Panc1 (cell line): ENCODE measurements around the gene CLDN9. TPM values are rescaled to one million over a fixed set of nuclear protein-coding genes. Genes with fewer than 3 reads are reported as not detected.

Source experiments
- ATAC-seq: fragments of 200-7000 bp; cut with Tn5 transposase; 2 replicates; pipeline ENCODE4 v1.9.1; 2020; ENCODE audit warnings: mild to moderate bottlenecking, moderate library complexity
- BruUV-seq: library from RNA; stranded (reverse); fragments of 400-500 nt; replicated peaks from 2 replicates; lab custom pipeline; 2021; lab: Mats Ljungman, UMichigan
- CTCF ChIA-PET: fragments of 300-600 bp; sonication (Branson Sonifier 250); formaldehyde crosslinking; loops from one replicate; lab custom pipeline; 2022; ENCODE audit warnings: antibody characterized with exemption; lab: Charles Lee
- POLR2A ChIA-PET: fragments of 300-600 bp; sonication (Branson Sonifier 250); formaldehyde crosslinking; loops from one replicate; lab custom pipeline; 2022; ENCODE audit warnings: antibody characterized with exemption; lab: Charles Lee
- DNase-seq: peaks from one replicate; pipeline ENCODE4 v3.0.0-alpha.2; 2010; ENCODE audit warnings: low read depth, low spot score
- H3K27ac ChIP-seq: 2 replicates; pipeline ENCODE4 v1.5.1; 2011; ENCODE audit warnings: mild to moderate bottlenecking, low read length, inconsistent platforms
- H3K27me3 ChIP-seq: fragments of 200-500 bp; sonication (Bioruptor generic); 2 replicates; pipeline ENCODE4 v1.6.0; 2014; ENCODE audit warnings: low read length, inconsistent platforms; ENCODE audit not compliant: control insufficient read depth, insufficient read depth
- H3K36me3 ChIP-seq: fragments of 200-500 bp; sonication (Bioruptor generic); 2 replicates; pipeline ENCODE4 v1.5.1; 2014; ENCODE audit warnings: inconsistent platforms, mild to moderate bottlenecking, low read length, moderate library complexity; ENCODE audit not compliant: control insufficient read depth, insufficient read depth
- H3K4me1 ChIP-seq: 2 replicates; pipeline ENCODE4 v1.5.1; 2011; ENCODE audit warnings: inconsistent platforms, mild to moderate bottlenecking, low read length, moderate library complexity; ENCODE audit not compliant: control insufficient read depth, insufficient read depth
- H3K4me3 ChIP-seq, 2 experiments: 2 replicates each; pipeline ENCODE4 v1.5.1; 2011 to 2012; ENCODE audit warnings: low read depth in 2 of 2, low read length in 2 of 2, mild to moderate bottlenecking in 2 of 2, inconsistent platforms in 1 of 2, moderate library complexity in 1 of 2
- H3K9me3 ChIP-seq: fragments of 200-500 bp; sonication (Bioruptor generic); 2 replicates; pipeline ENCODE4 v1.5.1; 2014; ENCODE audit warnings: low read depth, mild to moderate bottlenecking, inconsistent platforms, low read length, moderate library complexity; ENCODE audit not compliant: control insufficient read depth, insufficient read depth
- CTCF ChIP-seq: fragments of 450-650 bp; IDR thresholded peaks from 2 replicates; pipeline ENCODE4 v1.5.1; 2017; ENCODE audit warnings: mild to moderate bottlenecking
- POLR2AphosphoS5 ChIP-seq: IDR thresholded peaks from 2 replicates; pipeline ENCODE4 v1.6.1; 2012; ENCODE audit warnings: mild to moderate bottlenecking, low read depth, low read length, moderate library complexity
- SIN3A ChIP-seq: IDR thresholded peaks from 2 replicates; pipeline ENCODE4 v1.6.1; 2012; ENCODE audit warnings: low read depth, mild to moderate bottlenecking, low read length, moderate library complexity, borderline replicate concordance; ENCODE audit not compliant: insufficient read depth
- TCF7L2 ChIP-seq: IDR thresholded peaks from 2 replicates; pipeline ENCODE4 v1.6.1; 2011; ENCODE audit warnings: mild to moderate bottlenecking, low read depth, low read length, inconsistent platforms
- in situ Hi-C: cut with HindIII; loops from 2 replicates; pipeline ENCODE4 v1.10.0; 2016; ENCODE audit warnings: low sequenced_read_pairs, low pct_unique_long_range_greater_than_20kb
- intact Hi-C: fragments of 100-400 bp; cut with micrococcal nuclease; formaldehyde crosslinking; loops from one replicate; pipeline ENCODE4 v1.10.0; 2022; ENCODE audit not compliant: unreplicated experiment
- total RNA-seq: library from RNA; stranded (reverse); gene quantifications from one replicate; pipeline ENCODE4 v1.2.1, GENCODE V29; 2021; ENCODE audit not compliant: unreplicated experiment
- TF ChIP-seq, protein P1 (sequence below), 2 experiments: IDR thresholded peaks; 2 replicates each; pipeline ENCODE4 v1.6.1; 2011 to 2012; ENCODE audit warnings: low read depth in 2 of 2, control low read depth in 1 of 2, low read length in 1 of 2, mild to moderate bottlenecking in 1 of 2, moderate library complexity in 1 of 2; ENCODE audit not compliant: insufficient read depth in 1 of 2

The CLDN9 gene
- total RNA-seq, 1 experiment from 2014 or later: 1.6 TPM

GRCh38 chr16:3059723-3060242 is 47.1 kb downstream of the CLDN9 start:
- Histone ChIP-seq H3K4me3 (peak overlapping the region; percentile 58 to 74), H3K4me1 (peaks cover 2% of the 10 kb centered on the region), H3K27ac (peak overlapping the region; percentile 83), H3K36me3 (no peaks in the 10 kb centered on the region), H3K27me3 (no peaks in the 10 kb centered on the region), H3K9me3 (no peaks in the 10 kb centered on the region)
- in situ Hi-C loops (no loop called here), intact Hi-C loops (loop anchor here (10.0 kb wide), 1 partner anchor 65 kb away; no protein-coding TSS in a partner anchor)
- ChIA-PET POLR2A (no interaction called here), CTCF (interaction anchor here (0.8 to 2.2 kb wide), 4 partner anchors 28 to 1218 kb away, joined by 3 to 6 read pairs (median 4); no protein-coding TSS in a partner anchor)
- TF ChIP-seq POLR2AphosphoS5 (no peak), TCF7L2 (no peak), CTCF (no peak), SIN3A (no peak)
- TF ChIP-seq, protein P1, sequence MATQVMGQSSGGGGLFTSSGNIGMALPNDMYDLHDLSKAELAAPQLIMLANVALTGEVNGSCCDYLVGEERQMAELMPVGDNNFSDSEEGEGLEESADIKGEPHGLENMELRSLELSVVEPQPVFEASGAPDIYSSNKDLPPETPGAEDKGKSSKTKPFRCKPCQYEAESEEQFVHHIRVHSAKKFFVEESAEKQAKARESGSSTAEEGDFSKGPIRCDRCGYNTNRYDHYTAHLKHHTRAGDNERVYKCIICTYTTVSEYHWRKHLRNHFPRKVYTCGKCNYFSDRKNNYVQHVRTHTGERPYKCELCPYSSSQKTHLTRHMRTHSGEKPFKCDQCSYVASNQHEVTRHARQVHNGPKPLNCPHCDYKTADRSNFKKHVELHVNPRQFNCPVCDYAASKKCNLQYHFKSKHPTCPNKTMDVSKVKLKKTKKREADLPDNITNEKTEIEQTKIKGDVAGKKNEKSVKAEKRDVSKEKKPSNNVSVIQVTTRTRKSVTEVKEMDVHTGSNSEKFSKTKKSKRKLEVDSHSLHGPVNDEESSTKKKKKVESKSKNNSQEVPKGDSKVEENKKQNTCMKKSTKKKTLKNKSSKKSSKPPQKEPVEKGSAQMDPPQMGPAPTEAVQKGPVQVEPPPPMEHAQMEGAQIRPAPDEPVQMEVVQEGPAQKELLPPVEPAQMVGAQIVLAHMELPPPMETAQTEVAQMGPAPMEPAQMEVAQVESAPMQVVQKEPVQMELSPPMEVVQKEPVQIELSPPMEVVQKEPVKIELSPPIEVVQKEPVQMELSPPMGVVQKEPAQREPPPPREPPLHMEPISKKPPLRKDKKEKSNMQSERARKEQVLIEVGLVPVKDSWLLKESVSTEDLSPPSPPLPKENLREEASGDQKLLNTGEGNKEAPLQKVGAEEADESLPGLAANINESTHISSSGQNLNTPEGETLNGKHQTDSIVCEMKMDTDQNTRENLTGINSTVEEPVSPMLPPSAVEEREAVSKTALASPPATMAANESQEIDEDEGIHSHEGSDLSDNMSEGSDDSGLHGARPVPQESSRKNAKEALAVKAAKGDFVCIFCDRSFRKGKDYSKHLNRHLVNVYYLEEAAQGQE (IDR thresholded peaks at IDR 0.05; ENCODE audit: insufficient read depth in 1 of 2, low read depth in 2 of 2, low read length in 1 of 2): no peak
- no TSS peak for BruUV-seq
- DNase-seq (no peak), ATAC-seq (no peak)

GRCh38 chr16:3060339-3061127 is 47.8 kb downstream of the CLDN9 start:
- no peak overlapping the region for H3K27ac ChIP-seq
- ATAC-seq (no peak), DNase-seq (no peak)
- in situ Hi-C loops (no loop called here), intact Hi-C loops (no loop called here)
- H3K9me3 ChIP-seq: no peaks in the 10 kb centered on the region
- BruUV-seq: no TSS peak
- no peak overlapping the region for H3K4me3 ChIP-seq
- ChIA-PET POLR2A (no interaction called here), CTCF (interaction anchor here (2.2 kb wide), 1 partner anchor 69 kb away, joined by 6 read pairs; no protein-coding TSS in a partner anchor)
- TF ChIP-seq SIN3A (no peak), CTCF (no peak), POLR2AphosphoS5 (no peak), TCF7L2 (no peak)
- TF ChIP-seq, protein P1 (IDR thresholded peaks at IDR 0.05; ENCODE audit: insufficient read depth in 1 of 2, low read depth in 2 of 2, low read length in 1 of 2): no peak
- H3K27me3 ChIP-seq: no peaks in the 10 kb centered on the region
- H3K4me1 ChIP-seq: peaks cover 9% of the 10 kb centered on the region
- no peaks in the 10 kb centered on the region for H3K36me3 ChIP-seq
